Esophagus squamous epithelium (tissue), 5 donors: Measurements from ENCODE around the gene NLK. TPM values are rescaled to one million over a fixed set of nuclear protein-coding genes. Genes with fewer than 3 reads are reported as not detected.

Experiments used
- DNase-seq: peaks from one replicate; lab custom pipeline; 2025; lab: John Stamatoyannopoulos, UW
- H3K27ac ChIP-seq, 4 donors: fragments of 200-600 bp; sonication (generic); one replicate each; pipeline ENCODE4 v1.5.1; 2016 to 2019; ENCODE audit warnings: mild to moderate bottlenecking in 1 of 4
- H3K27me3 ChIP-seq, 4 donors: fragments of 200-600 bp; sonication (generic); 1 replicate in 3 of 4; 2 replicates in 1 of 4; pipeline versions ENCODE4 v1.5.1 to v1.6.0; 2017 to 2021; ENCODE audit warnings: antibody characterized with exemption in 1 of 4
- H3K36me3 ChIP-seq, 3 donors: fragments of 200-600 bp; sonication (generic); one replicate each; pipeline ENCODE4 v1.5.1; 2016 to 2019
- H3K4me1 ChIP-seq, 3 donors: fragments of 200-600 bp; sonication (generic); one replicate each; pipeline ENCODE4 v1.5.1; 2017 to 2019
- H3K4me3 ChIP-seq, 4 donors: fragments of 200-600 bp; sonication (generic); 1 replicate in 3 of 4; 2 replicates in 1 of 4; pipeline ENCODE4 v1.5.1; 2016 to 2019; ENCODE audit warnings: mild to moderate bottlenecking in 2 of 4, moderate library complexity in 1 of 4
- H3K9me3 ChIP-seq, 3 donors: fragments of 200-600 bp; sonication (generic); one replicate each; pipeline ENCODE4 v1.5.1; 2016 to 2019
- POLR2A ChIP-seq, 4 donors: fragments of 450-650 bp; IDR thresholded peaks; one replicate each; pipeline ENCODE4 v1.6.1; 2017; ENCODE audit warnings: antibody characterized with exemption in 4 of 4, mild to moderate bottlenecking in 4 of 4, moderate library complexity in 3 of 4
- WGBS, 2 donors: methylation state at CpG; one replicate each; pipeline ENCODE4 v1.1.5; 2018; 5-methylcytosine and 5-hydroxymethylcytosine counted together
- intact Hi-C: fragments of 100-400 bp; cut with DNase I; formaldehyde crosslinking; loops from one replicate; pipeline ENCODE4 v1.15.0; 2022
- total RNA-seq, 4 donors: library from RNA; depleted of rRNA; stranded (reverse); fragments of >200 nt; gene quantifications; one replicate each; pipeline ENCODE4 v1.1.0, GENCODE V29; 2016
- TF ChIP-seq, protein P1 (sequence below), 6 experiments: fragments of 450-650 bp in 4 of 6; fragments of 200-600 bp in 2 of 6; sonication (generic) in 2 of 6; IDR thresholded peaks; one replicate each; pipeline ENCODE4 v1.5.1; 2016 to 2019; ENCODE audit warnings: antibody characterized with exemption in 6 of 6, mild to moderate bottlenecking in 4 of 6, moderate library complexity in 4 of 6
- donor health status: DM: yes; HTN: yes; CAD: no.

Gene NLK
- total RNA-seq, 4 donors from 2014 or later, result 7.5 to 14.0 (median 11.4) TPM

DNA sequence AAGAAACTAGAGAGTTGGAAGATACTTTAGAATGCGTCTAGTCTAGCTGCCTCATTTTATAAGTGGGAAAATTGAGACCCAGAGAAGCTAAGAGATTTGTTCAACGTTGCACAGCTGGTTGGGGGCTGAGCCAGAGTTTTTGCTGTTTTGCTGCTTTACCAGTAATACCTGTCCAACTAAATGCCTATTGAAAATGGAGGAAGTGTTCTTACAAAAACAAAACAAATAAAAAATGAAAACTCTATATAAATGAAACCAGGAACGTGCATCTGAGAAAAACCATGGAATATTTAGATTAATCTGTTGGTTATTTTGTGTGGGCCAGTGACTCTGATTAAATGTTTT lies 13.8 kb downstream of the NLK start:
- Histone ChIP-seq H3K4me1 (peaks cover 5 to 24% (median 13%) of the 10 kb centered on the region in 3 donors), H3K9me3 (no peaks in the 10 kb centered on the region), H3K27me3 (no peaks in the 10 kb centered on the region), H3K36me3 (no peaks in the 10 kb centered on the region), H3K4me3 (no peak overlapping the region), H3K27ac (no peak overlapping the region)
- intact Hi-C loops, result no loop called here
- TF ChIP-seq POLR2A (IDR thresholded peaks at IDR 0.05), result no peak
- TF ChIP-seq, protein P1, sequence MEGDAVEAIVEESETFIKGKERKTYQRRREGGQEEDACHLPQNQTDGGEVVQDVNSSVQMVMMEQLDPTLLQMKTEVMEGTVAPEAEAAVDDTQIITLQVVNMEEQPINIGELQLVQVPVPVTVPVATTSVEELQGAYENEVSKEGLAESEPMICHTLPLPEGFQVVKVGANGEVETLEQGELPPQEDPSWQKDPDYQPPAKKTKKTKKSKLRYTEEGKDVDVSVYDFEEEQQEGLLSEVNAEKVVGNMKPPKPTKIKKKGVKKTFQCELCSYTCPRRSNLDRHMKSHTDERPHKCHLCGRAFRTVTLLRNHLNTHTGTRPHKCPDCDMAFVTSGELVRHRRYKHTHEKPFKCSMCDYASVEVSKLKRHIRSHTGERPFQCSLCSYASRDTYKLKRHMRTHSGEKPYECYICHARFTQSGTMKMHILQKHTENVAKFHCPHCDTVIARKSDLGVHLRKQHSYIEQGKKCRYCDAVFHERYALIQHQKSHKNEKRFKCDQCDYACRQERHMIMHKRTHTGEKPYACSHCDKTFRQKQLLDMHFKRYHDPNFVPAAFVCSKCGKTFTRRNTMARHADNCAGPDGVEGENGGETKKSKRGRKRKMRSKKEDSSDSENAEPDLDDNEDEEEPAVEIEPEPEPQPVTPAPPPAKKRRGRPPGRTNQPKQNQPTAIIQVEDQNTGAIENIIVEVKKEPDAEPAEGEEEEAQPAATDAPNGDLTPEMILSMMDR (IDR thresholded peaks at IDR 0.05), result no peak
- WGBS, 2 donors, result 48 to 62% methylated on average over 3 of the region's 3 CpGs
- no peak for DNase-seq

DNA sequence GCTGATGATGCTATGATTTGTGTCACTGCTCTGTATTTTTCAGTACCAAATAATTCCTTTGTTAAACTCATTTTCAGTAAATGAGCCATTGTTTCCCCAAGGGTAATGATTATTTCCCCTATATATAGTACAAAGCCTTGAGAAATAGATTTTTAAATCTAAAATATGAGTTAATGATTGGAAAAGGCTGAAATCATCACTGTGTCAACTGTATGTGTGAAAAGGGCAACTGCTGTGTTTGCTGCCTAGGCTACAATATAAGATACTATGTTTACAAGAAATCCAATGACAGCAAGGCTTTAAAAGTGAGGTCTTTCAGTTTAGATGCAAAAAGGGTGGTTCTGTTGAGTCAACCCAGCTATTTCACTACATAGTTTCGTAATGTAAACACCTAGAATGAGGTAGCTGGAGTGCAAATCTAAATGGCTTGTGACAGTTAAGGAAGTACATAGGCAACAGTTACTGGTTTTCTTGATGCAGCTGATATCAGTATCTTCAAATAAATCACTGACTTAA lies 15.3 kb downstream of the NLK start:
- H3K4me1 ChIP-seq, result peaks cover 5 to 24% (median 13%) of the 10 kb centered on the region in 3 donors
- TF ChIP-seq, protein P1 (IDR thresholded peaks at IDR 0.05), result no peak
- no peak for TF ChIP-seq POLR2A (IDR thresholded peaks at IDR 0.05)
- no peaks in the 10 kb centered on the region for H3K36me3 ChIP-seq
- DNase-seq, result no peak
- no peaks in the 10 kb centered on the region for H3K9me3 ChIP-seq
- H3K4me3 ChIP-seq, result no peak overlapping the region
- intact Hi-C loops, result no loop called here
- H3K27ac ChIP-seq, result no peak overlapping the region
- WGBS, 2 donors, result 53 to 58% methylated on average over 1 of the region's 1 CpG
- no peaks in the 10 kb centered on the region for H3K27me3 ChIP-seq

DNA sequence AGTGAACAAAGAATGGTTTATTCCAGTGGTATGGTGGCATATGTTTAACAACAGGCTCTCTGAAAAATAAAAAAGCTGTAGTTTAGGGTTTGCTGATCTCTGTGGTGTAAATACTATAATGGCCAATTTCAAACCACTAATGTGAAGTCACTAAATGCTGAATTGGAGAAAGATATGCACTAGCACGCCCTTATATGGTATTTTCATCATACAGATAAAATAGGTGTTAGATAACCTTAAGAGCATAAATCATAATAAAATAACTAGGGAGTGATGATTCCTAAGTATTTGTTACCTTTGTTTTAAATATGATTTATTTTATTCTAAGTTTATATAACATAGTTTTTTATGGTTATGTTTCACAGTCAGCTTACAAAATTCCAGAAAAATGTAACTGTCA lies 17.2 kb downstream of the NLK start:
- H3K36me3 ChIP-seq, result no peaks in the 10 kb centered on the region
- peaks cover 5 to 17% (median 9%) of the 10 kb centered on the region in 3 donors for H3K4me1 ChIP-seq
- intact Hi-C loops, result no loop called here
- no peaks in the 10 kb centered on the region for H3K27me3 ChIP-seq
- DNase-seq, result no peak
- H3K4me3 ChIP-seq, result no peak overlapping the region
- no peak overlapping the region for H3K27ac ChIP-seq
- 75 to 100% methylated on average over 1 of the region's 1 CpG for WGBS, 2 donors
- no peaks in the 10 kb centered on the region for H3K9me3 ChIP-seq
- TF ChIP-seq POLR2A (IDR thresholded peaks at IDR 0.05), result no peak
- TF ChIP-seq, protein P1 (IDR thresholded peaks at IDR 0.05), result no peak

DNA sequence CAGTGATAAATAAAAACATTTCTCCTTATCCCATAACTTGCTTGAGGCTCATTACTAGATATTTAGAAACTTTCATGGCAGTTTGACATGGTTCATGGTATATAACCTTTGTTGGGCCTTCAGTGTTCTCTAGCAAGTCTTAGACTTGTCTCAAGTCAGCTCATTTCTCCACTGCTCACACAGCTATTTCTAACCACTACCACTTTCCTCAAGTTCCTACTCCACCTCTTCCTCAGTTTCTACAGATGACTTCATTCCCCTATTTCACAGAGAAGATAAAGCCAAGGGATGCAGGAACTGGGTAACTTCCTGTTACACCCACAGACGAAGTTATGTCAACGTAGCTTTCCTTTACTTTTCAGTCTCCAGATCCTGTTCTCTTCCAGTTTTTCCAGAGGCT lies 23.2 kb downstream of the NLK start:
- H3K9me3 ChIP-seq, result no peaks in the 10 kb centered on the region
- no peak overlapping the region for H3K27ac ChIP-seq
- WGBS, 2 donors, result 49 to 62% methylated on average over 2 of the region's 2 CpGs
- DNase-seq, result no peak
- no peak overlapping the region for H3K4me3 ChIP-seq
- intact Hi-C loops, result no loop called here
- H3K4me1 ChIP-seq, result no peaks in the 10 kb centered on the region
- no peaks in the 10 kb centered on the region for H3K27me3 ChIP-seq
- no peaks in the 10 kb centered on the region for H3K36me3 ChIP-seq
- TF ChIP-seq, protein P1 (IDR thresholded peaks at IDR 0.05), result no peak
- TF ChIP-seq POLR2A (IDR thresholded peaks at IDR 0.05), result no peak

DNA sequence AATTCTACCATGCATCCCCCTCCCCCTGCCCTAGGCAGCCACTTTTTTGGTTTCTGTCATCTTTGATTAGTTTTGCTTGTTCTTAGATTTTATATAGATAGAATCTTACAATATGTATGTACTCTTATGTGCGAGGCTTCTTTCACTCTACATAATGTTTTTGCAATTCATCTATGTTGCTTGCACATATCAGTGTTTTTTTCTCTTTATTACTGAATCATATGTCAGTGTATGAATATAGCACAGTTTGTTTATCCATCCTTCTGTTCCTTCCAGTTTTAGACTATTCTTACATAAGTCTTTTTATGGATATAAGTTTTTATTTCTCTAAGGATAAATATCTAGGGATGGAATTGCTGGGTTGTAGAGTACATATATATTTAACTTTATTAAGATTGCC lies 26.6 kb downstream of the NLK start:
- Histone ChIP-seq H3K4me1 (no peaks in the 10 kb centered on the region), H3K4me3 (no peak overlapping the region), H3K27me3 (no peaks in the 10 kb centered on the region), H3K36me3 (no peaks in the 10 kb centered on the region), H3K27ac (no peak overlapping the region), H3K9me3 (peaks cover 0 to 8% (median 0%) of the 10 kb centered on the region in 3 donors)
- DNase-seq, result no peak
- WGBS, 2 donors, result 83 to 86% methylated on average over 1 of the region's 1 CpG
- TF ChIP-seq, protein P1 (IDR thresholded peaks at IDR 0.05), result no peak
- TF ChIP-seq POLR2A (IDR thresholded peaks at IDR 0.05), result no peak
- intact Hi-C loops, result no loop called here
